Hepatocyte (in vitro differentiated cells): Measurements from ENCODE around the gene CPTP. TPM values are rescaled to one million over a fixed set of nuclear protein-coding genes. Genes with fewer than 3 reads are reported as not detected.

ENCODE experiments used
- DNase-seq: peaks from one replicate; pipeline ENCODE4 v3.0.0-alpha.2; 2016; ENCODE audit warnings: low spot score
- H2AFZ ChIP-seq: fragments of 200-600 bp; sonication (generic); 2 replicates; pipeline ENCODE4 v1.6.0; 2016; ENCODE audit warnings: antibody characterized with exemption, mild to moderate bottlenecking
- H3K27ac ChIP-seq: fragments of 200-600 bp; sonication (generic); 2 replicates; pipeline ENCODE4 v1.5.1; 2016; ENCODE audit warnings: mild to moderate bottlenecking
- H3K27me3 ChIP-seq: fragments of 200-600 bp; sonication (generic); 2 replicates; pipeline ENCODE4 v1.6.1; 2016
- H3K36me3 ChIP-seq: fragments of 200-600 bp; sonication (generic); replicated peaks from 2 replicates; pipeline ENCODE4 v1.5.1; 2016; ENCODE audit warnings: low read depth; ENCODE audit not compliant: insufficient read depth
- H3K4me1 ChIP-seq: fragments of 200-600 bp; sonication (generic); 2 replicates; pipeline ENCODE4 v1.5.1; 2016; ENCODE audit warnings: mild to moderate bottlenecking, moderate library complexity; ENCODE audit not compliant: insufficient read depth
- H3K4me2 ChIP-seq: fragments of 200-600 bp; sonication (generic); 2 replicates; pipeline ENCODE4 v1.6.0; 2016
- H3K4me3 ChIP-seq: fragments of 200-600 bp; sonication (generic); 2 replicates; pipeline ENCODE4 v1.5.1; 2016; ENCODE audit warnings: mild to moderate bottlenecking
- H3K79me2 ChIP-seq: fragments of 200-600 bp; sonication (generic); 2 replicates; pipeline ENCODE4 v1.6.0; 2017; ENCODE audit warnings: mild to moderate bottlenecking
- H3K9me2 ChIP-seq: fragments of 200-600 bp; sonication (generic); replicated peaks from 2 replicates; pipeline ENCODE4 v1.6.0; 2017; ENCODE audit warnings: mild to moderate bottlenecking; ENCODE audit not compliant: insufficient read depth
- H3K9me3 ChIP-seq: fragments of 200-600 bp; sonication (generic); 2 replicates; pipeline ENCODE4 v1.5.1; 2016; ENCODE audit warnings: low read depth, mild to moderate bottlenecking
- H4K20me1 ChIP-seq: fragments of 200-600 bp; sonication (generic); 2 replicates; pipeline ENCODE4 v1.6.0; 2016; ENCODE audit warnings: mild to moderate bottlenecking; ENCODE audit not compliant: insufficient read depth, poor library complexity, severe bottlenecking
- CTCF ChIP-seq: fragments of 200-600 bp; sonication (generic); IDR thresholded peaks from 2 replicates; pipeline ENCODE4 v1.5.1; 2016; ENCODE audit warnings: antibody characterized with exemption, mild to moderate bottlenecking; ENCODE audit not compliant: poor library complexity
- EZH2 ChIP-seq: fragments of 200-600 bp; sonication (generic); IDR thresholded peaks from 2 replicates; pipeline ENCODE4 v1.6.1; 2016; ENCODE audit warnings: antibody characterized with exemption, mild to moderate bottlenecking, borderline replicate concordance
- EZH2phosphoT487 ChIP-seq: fragments of 200-600 bp; sonication (generic); IDR thresholded peaks from one replicate; pipeline ENCODE4 v1.6.1; 2018; ENCODE audit warnings: antibody characterized with exemption, mild to moderate bottlenecking, low read depth, moderate library complexity; ENCODE audit not compliant: unreplicated experiment, severe bottlenecking
- WGBS: methylation state at CpG from one replicate; pipeline ENCODE4 v1.1.6; 2016; ENCODE audit warnings: low lambda C conversion rate; ENCODE audit errors: missing lambda C conversion rate; 5-methylcytosine and 5-hydroxymethylcytosine counted together
- polyA plus RNA-seq: library from polyadenylated mRNA; unstranded; fragments of >200 nt; fragmentation: Nextera tagmentation; extraction: Ambion mirVana; gene quantifications from 2 replicates; pipeline ENCODE4 v1.2.1, GENCODE V29; 2016
- total RNA-seq: library from RNA; depleted of rRNA; stranded (reverse); fragments of >200 nt; gene quantifications from 2 replicates; pipeline ENCODE4 v1.2.3, GENCODE V29; 2014

CPTP gene
- total and polyA plus RNA-seq, 2 experiments from 2014 or later = 12.8 to 45.6 TPM

GRCh38 chr1:1326075-1326605 lies 1.5 kb downstream of the CPTP start:
- Histone ChIP-seq H3K79me2 (peaks cover 51% of the 10 kb centered on the region), H3K36me3 (no peaks in the 10 kb centered on the region), H3K9me3 (no peaks in the 10 kb centered on the region), H2AFZ (no peak overlapping the region), H3K9me2 (no peaks in the 10 kb centered on the region), H3K4me1 (peaks cover 23% of the 10 kb centered on the region), H3K4me3 (no peak overlapping the region), H3K27me3 (no peaks in the 10 kb centered on the region), H3K27ac (no peak overlapping the region), H3K4me2 (peak overlapping the region; percentile 95), H4K20me1 (peaks cover 28% of the 10 kb centered on the region)
- 93% methylated on average over 8 of the region's 8 CpGs for WGBS
- TF ChIP-seq EZH2 (no peak), CTCF (no peak), EZH2phosphoT487 (no peak)
- no peak for DNase-seq

- Histone ChIP-seq H3K4me1 (peaks cover 28% of the 10 kb centered on the region), H3K9me2 (no peaks in the 10 kb centered on the region)
- WGBS = 97% methylated on average over 30 of the region's 40 CpGs
These were observed 2.7 kb downstream of the CPTP start for GRCh38 chr1:1327291-1327690.

GRCh38 chr1:1328254-1328653 lies 3.7 kb downstream of the CPTP start:
- H3K79me2 ChIP-seq = peaks cover 32% of the 10 kb centered on the region

More at GRCh38 chr1:1327291-1327690, 2.7 kb downstream of the CPTP start:
- no peak overlapping the region for H2AFZ ChIP-seq
- no peak overlapping the region for H3K27ac ChIP-seq
- H3K9me3 ChIP-seq = no peaks in the 10 kb centered on the region
- H3K79me2 ChIP-seq = peaks cover 40% of the 10 kb centered on the region
- TF ChIP-seq EZH2phosphoT487 (no peak), CTCF (no peak), EZH2 (no peak)
- no peak for DNase-seq
- no peaks in the 10 kb centered on the region for H3K36me3 ChIP-seq
- no peaks in the 10 kb centered on the region for H3K27me3 ChIP-seq
- H3K4me2 ChIP-seq = no peak overlapping the region
- H3K4me3 ChIP-seq = no peak overlapping the region
- peaks cover 22% of the 10 kb centered on the region for H4K20me1 ChIP-seq

More at GRCh38 chr1:1328254-1328653, 3.7 kb downstream of the CPTP start:
- no peak overlapping the region for H2AFZ ChIP-seq
- H3K9me2 ChIP-seq = no peaks in the 10 kb centered on the region
- H3K9me3 ChIP-seq = no peaks in the 10 kb centered on the region
- no peaks in the 10 kb centered on the region for H3K27me3 ChIP-seq
- DNase-seq = no peak
- no peak overlapping the region for H3K27ac ChIP-seq
- no peak overlapping the region for H3K4me2 ChIP-seq
- TF ChIP-seq EZH2phosphoT487 (no peak), EZH2 (no peak), CTCF (no peak)
- 93% methylated on average over 15 of the region's 15 CpGs for WGBS
- H3K4me3 ChIP-seq = no peak overlapping the region
- peaks cover 17% of the 10 kb centered on the region for H4K20me1 ChIP-seq
- peaks cover 24% of the 10 kb centered on the region for H3K4me1 ChIP-seq
- H3K36me3 ChIP-seq = no peaks in the 10 kb centered on the region
